HFFc6 (cell line): ENCODE data around the gene SEZ6. TPM values are rescaled to one million over a fixed set of nuclear protein-coding genes. Genes with fewer than 3 reads are reported as not detected.

Experiments used
- DNase-seq: peaks from one replicate; pipeline ENCODE4 v3.0.0-alpha.2; 2018
- H3K27ac Mint-ChIP-seq: 2 replicates; pipeline ENCODE4 v1.8.0; 2020; ENCODE audit warnings: mild to moderate bottlenecking, mixed read lengths
- H3K27me3 Mint-ChIP-seq: 2 replicates; pipeline ENCODE4 v1.8.0; 2021; ENCODE audit warnings: mild to moderate bottlenecking, moderate library complexity, mixed read lengths; ENCODE audit not compliant: insufficient read depth
- H3K36me3 Mint-ChIP-seq: 2 replicates; pipeline ENCODE4 v1.8.0; 2021; ENCODE audit warnings: low read depth, mixed read lengths
- H3K4me1 Mint-ChIP-seq: 2 replicates; pipeline ENCODE4 v1.8.0; 2020; ENCODE audit warnings: low read depth, mixed read lengths
- H3K4me3 Mint-ChIP-seq: 2 replicates; pipeline ENCODE4 v1.8.0; 2020; ENCODE audit warnings: mild to moderate bottlenecking, moderate library complexity, mixed read lengths
- H3K9me3 Mint-ChIP-seq: 2 replicates; pipeline ENCODE4 v1.8.0; 2020; ENCODE audit warnings: mild to moderate bottlenecking, mixed read lengths
- total RNA-seq, 6 experiments: library from RNA; stranded (reverse); fragmentation: NEBNext Ultra II Directional; extraction: Animal tissue kit (Norgen Biotek cat#: 25700); gene quantifications; 2 replicates in 1 of 6; 3 replicates in 5 of 6; pipeline ENCODE4 v1.2.3, GENCODE V29; 2021
- TF ChIP-seq, protein P1 (sequence below): fragments of 200-600 bp; sonication (generic); IDR thresholded peaks from 2 replicates; pipeline ENCODE4 v1.5.0; 2021; ENCODE audit warnings: antibody characterized with exemption, mild to moderate bottlenecking

SEZ6 gene
- total RNA-seq, 6 experiments from 2014 or later = not detected

- H3K9me3 Mint-ChIP-seq = no peaks in the 10 kb centered on the region
- H3K27ac Mint-ChIP-seq = no peak overlapping the region
- no peak for DNase-seq
- no peak overlapping the region for H3K4me3 Mint-ChIP-seq
- H3K36me3 Mint-ChIP-seq = no peaks in the 10 kb centered on the region
- TF ChIP-seq, protein P1, sequence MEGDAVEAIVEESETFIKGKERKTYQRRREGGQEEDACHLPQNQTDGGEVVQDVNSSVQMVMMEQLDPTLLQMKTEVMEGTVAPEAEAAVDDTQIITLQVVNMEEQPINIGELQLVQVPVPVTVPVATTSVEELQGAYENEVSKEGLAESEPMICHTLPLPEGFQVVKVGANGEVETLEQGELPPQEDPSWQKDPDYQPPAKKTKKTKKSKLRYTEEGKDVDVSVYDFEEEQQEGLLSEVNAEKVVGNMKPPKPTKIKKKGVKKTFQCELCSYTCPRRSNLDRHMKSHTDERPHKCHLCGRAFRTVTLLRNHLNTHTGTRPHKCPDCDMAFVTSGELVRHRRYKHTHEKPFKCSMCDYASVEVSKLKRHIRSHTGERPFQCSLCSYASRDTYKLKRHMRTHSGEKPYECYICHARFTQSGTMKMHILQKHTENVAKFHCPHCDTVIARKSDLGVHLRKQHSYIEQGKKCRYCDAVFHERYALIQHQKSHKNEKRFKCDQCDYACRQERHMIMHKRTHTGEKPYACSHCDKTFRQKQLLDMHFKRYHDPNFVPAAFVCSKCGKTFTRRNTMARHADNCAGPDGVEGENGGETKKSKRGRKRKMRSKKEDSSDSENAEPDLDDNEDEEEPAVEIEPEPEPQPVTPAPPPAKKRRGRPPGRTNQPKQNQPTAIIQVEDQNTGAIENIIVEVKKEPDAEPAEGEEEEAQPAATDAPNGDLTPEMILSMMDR = no peak
- H3K4me1 Mint-ChIP-seq = peaks cover 13% of the 10 kb centered on the region
- H3K27me3 Mint-ChIP-seq = peaks cover 30% of the 10 kb centered on the region
Measured at GRCh38 chr17:28963055-28963611, 42.7 kb downstream of the SEZ6 start.

GRCh38 chr17:28961391-28961790, 44.4 kb downstream of the SEZ6 start:
- TF ChIP-seq, protein P1 = no peak
- Mint-ChIP-seq H3K36me3 (no peaks in the 10 kb centered on the region), H3K4me3 (no peak overlapping the region), H3K27me3 (peaks cover 34% of the 10 kb centered on the region), H3K27ac (no peak overlapping the region), H3K4me1 (peaks cover 13% of the 10 kb centered on the region), H3K9me3 (no peaks in the 10 kb centered on the region)
- DNase-seq = no peak

- Mint-ChIP-seq H3K27me3 (peaks cover 32% of the 10 kb centered on the region), H3K9me3 (no peaks in the 10 kb centered on the region), H3K27ac (no peak overlapping the region), H3K36me3 (no peaks in the 10 kb centered on the region), H3K4me3 (no peak overlapping the region), H3K4me1 (peaks cover 13% of the 10 kb centered on the region)
- TF ChIP-seq, protein P1 = no peak
- DNase-seq = no peak
Measured at GRCh38 chr17:28960256-28961061, 45.4 kb downstream of the SEZ6 start.

- TF ChIP-seq, protein P1 = no peak
- no peak overlapping the region for H3K4me3 Mint-ChIP-seq
- no peaks in the 10 kb centered on the region for H3K9me3 Mint-ChIP-seq
- no peak overlapping the region for H3K27ac Mint-ChIP-seq
- DNase-seq = no peak
- peaks cover 11% of the 10 kb centered on the region for H3K4me1 Mint-ChIP-seq
- peaks cover 28% of the 10 kb centered on the region for H3K27me3 Mint-ChIP-seq
- H3K36me3 Mint-ChIP-seq = no peaks in the 10 kb centered on the region
Measured at GRCh38 chr17:28959471-28959871, 46.4 kb downstream of the SEZ6 start.

- H3K9me3 Mint-ChIP-seq = no peaks in the 10 kb centered on the region
- H3K4me1 Mint-ChIP-seq = peaks cover 5% of the 10 kb centered on the region; the same call in 1 of the 2 replicates
- no peak overlapping the region for H3K27ac Mint-ChIP-seq
- DNase-seq = no peak
- TF ChIP-seq, protein P1 = no peak
- H3K4me3 Mint-ChIP-seq = no peak overlapping the region
- peaks cover 24% of the 10 kb centered on the region for H3K27me3 Mint-ChIP-seq
- no peaks in the 10 kb centered on the region for H3K36me3 Mint-ChIP-seq
Measured at GRCh38 chr17:28958820-28959455, 46.9 kb downstream of the SEZ6 start.
